Iris pigment epithelial cell (primary cell): Measurements from ENCODE around the gene IQGAP1.
"Not testable (repeated sequence)": the region's sequence is repeated elsewhere in the genome, so short reads cannot be mapped to it uniquely, and the experiment has no call there.

Experiments used
- DNase-seq: peaks from one replicate; pipeline ENCODE4 v3.0.0-alpha.2; 2011; ENCODE audit warnings: low read depth

IQGAP1 gene

GRCh38 chr15:90483637-90484036, 95.6 kb downstream of the IQGAP1 start:
- no peak for DNase-seq

- DNase-seq: no peak
These were observed 99.1 kb downstream of the IQGAP1 start for GRCh38 chr15:90487186-90487585.

GRCh38 chr15:90489514-90489913, 101.5 kb downstream of the IQGAP1 start:
- DNase-seq: no peak

DNA sequence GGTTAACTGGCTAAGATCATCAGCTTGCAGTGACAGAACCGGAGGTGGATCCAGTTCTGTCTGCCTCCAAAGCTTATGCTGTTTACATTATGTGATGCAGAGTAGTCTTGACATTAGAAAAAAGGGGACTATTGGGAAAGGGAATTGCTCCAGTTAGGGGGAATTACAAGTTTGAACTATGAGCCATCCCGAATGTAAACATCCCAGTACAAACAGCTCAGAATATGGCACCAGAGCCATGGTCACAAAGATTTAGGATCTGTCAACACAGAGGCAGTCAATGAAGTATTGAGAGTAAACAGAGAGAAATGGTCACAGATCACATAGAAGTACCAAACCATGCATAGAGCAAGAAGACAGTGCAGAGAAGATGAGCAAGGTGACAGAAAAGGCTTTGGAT, 101.9 kb downstream of the IQGAP1 start:
- no peak for DNase-seq

DNA sequence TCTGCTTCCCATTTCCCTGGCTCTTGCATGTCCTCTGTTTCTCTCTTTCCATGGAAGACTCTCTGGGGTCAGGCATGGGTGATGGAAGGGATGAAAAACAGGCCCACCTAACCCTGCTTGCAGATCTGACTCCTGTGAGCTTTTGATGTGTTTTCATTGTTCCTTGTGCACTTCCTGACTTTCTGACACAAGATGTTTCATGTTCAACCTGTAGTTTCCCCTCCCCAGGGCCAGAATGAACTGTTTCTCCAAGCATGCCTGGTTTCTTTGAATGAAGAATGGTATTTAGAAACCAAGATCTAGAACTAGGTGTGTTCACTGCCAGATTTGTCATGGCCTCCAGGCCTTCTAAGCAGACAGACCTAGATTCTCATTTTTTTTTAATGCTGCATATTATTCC, 105.6 kb downstream of the IQGAP1 start:
- DNase-seq: no peak

GRCh38 chr15:90495067-90495466, 107.0 kb downstream of the IQGAP1 start:
- no peak for DNase-seq

- DNase-seq: no peak
These were observed 108.7 kb downstream of the IQGAP1 start for GRCh38 chr15:90496791-90497190.

GRCh38 chr15:90497376-90497775, 109.3 kb downstream of the IQGAP1 start:
- no peak for DNase-seq

- DNase-seq: no peak
These were observed 109.9 kb downstream of the IQGAP1 start for GRCh38 chr15:90497912-90498311.

DNA sequence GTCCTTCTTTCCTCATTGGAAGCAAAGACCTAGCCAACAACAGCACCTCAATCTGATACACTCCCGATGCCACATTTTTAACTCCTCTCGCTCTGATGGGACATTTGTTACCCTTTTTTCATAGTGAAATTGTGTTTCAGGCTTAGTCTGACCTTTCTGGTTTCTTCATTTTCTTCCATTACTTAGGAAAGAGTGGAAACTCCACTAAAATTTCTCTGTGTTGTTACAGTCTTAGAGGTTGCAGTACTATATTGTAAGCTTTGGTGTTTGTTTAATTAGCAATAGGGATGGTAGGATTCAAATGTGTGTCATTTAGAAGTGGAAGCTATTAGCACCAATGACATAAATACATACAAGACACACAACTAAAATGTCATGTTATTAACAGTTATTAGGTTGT, 112.1 kb downstream of the IQGAP1 start:
- no peak for DNase-seq

DNA sequence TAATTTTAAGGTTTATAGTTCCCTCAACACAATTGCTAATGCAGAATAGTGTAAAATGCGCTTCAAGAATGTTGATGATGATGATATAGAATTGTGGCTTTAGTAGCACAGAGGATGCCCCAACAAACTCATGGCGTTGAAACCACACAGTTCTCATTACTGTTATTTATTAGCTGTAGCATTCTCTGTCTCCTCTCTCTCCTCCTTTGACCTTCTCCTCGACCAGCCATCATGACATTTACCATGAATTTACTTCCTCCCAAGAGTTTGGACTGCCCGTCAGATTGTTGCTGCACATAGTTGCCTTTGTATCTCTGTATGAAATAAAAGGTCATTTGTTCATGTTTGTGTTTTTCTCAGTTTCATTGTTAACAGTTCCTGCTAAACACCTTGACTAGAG, 113.9 kb downstream of the IQGAP1 start:
- DNase-seq: no peak

- not testable (repeated sequence) for DNase-seq
These were observed 122.7 kb downstream of the IQGAP1 start for GRCh38 chr15:90510781-90511180.

DNA sequence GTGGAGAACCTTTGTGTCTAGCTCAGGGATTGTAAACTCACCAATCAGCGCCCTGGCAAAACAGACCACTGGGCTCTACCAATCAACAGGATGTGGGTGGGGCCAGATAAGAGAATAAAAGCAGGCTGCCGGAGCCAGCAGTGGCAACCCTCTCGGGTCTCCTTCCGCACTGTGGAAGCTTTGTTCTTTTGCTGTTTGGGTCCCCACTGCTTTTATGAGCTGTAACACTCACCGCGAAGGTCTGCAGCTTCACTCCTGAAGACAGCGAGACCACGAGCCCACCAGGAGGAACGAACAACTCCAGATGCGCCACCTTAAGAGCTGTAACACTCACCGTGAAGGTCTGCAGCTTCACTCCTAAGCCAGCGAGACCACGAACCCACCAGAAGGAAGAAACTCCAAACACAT, 123.2 kb downstream of the IQGAP1 start:
- DNase-seq: not testable (repeated sequence)

- no peak for DNase-seq
These were observed 124.2 kb downstream of the IQGAP1 start for GRCh38 chr15:90512276-90512675.

- no peak for DNase-seq
These were observed 124.9 kb downstream of the IQGAP1 start for GRCh38 chr15:90512981-90513380.

- no peak for DNase-seq
These were observed 125.4 kb downstream of the IQGAP1 start for GRCh38 chr15:90513448-90513847.

DNA sequence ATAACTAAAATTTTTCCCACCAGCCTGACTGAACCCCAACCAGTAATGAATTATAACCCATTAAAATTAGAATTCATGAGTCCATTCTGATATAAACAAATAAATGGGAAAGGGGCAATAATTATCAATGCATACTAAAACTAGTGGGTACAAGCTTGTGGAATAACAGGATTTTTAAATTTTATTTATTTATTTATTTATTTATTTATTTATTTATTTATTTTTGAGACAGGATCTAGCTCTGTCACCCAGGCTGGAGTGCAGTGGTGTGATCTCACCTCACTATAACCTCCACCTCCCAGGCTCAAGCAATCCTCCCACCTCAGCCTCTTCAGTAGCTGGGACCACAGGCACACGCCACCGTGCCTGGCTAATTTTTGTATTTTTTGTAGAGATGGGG, 125.9 kb downstream of the IQGAP1 start:
- DNase-seq: not testable (repeated sequence)

DNA sequence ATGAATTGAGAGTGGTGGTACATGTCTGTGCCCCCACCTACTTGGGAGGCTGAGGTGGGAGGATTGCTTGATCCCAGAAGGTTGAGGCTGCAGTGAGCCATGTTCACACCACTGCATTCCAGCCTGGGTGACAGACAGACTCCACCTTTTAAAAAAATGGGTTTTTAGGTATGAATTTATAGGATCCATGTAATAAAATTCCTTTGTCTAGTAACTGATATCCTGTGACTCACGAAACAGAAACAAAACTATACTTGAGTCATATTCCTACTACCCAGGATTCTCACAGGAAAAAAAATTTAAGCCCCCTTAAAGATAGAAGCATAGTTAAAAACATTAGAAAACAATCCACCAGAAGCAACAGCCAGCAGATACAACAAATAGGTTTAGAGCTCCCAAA, 131.6 kb downstream of the IQGAP1 start:
- DNase-seq: peak; percentile 51

- DNase-seq: no peak
These were observed 132.3 kb downstream of the IQGAP1 start for GRCh38 chr15:90520365-90520764.

GRCh38 chr15:90523373-90523772, 135.3 kb downstream of the IQGAP1 start:
- no peak for DNase-seq

- peak; percentile 19 for DNase-seq
These were observed 136.2 kb downstream of the IQGAP1 start for GRCh38 chr15:90524018-90524803.

GRCh38 chr15:90529011-90529370, 140.9 kb downstream of the IQGAP1 start:
- DNase-seq: no peak

DNA sequence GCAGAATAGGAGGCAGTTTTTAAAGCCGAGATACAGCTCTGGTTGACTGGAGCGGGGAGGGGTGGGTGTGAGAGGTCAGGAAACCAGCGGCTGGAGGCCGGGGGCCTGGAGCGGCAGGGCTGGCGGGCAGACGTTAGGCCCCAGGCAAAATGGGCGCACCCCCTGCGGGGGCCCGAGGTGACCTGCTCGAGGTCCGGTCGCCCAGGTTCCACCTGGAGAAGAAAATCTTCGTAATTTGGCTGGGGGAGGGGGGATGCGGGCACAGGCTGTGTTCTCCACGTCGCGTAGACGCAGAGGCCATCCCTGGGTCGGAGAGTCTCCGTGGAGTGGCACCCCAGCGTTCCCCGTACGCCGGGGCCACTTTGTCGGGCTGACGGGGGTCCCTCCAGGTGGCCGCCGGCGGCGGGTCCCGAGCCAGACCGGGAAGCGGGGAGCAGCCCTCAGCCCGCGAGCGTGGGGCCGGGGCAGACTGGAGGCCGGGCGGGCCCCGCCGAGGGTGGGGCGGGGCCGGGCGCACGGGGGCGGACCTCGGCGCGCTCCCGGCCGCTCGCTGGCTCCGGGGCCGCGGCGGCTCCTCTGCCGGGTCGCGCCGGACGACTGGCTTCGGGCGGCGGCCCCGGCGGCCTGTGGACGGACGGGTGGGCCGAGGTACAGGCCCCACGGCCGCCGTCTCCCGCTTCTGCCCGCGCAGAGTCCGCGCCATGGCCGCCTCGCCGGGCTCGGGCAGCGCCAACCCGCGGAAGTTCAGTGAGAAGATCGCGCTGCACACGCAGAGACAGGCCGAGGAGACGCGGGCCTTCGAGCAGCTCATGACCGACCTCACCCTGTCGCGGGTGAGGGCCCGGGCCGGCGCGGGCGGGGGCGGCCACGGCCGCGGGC, 141.6 kb downstream of the IQGAP1 start, which contains the start of gene CRTC3:
Gene CRTC3, plus strand, starts transcription at position 553 of the 879 bp plus-strand sequence. Its CDS starts 149 bp downstream, at position 702.
- peak; percentile 62 for DNase-seq
